ENCODE results near the gene TOPBP1. TPM values are rescaled to one million over a fixed set of nuclear protein-coding genes. Genes with fewer than 3 reads are reported as not detected.

Gene TOPBP1
- total RNA-seq, 1 donor from 2014 or later = 22.3 TPM

GRCh38 chr3:133598405-133598804 is 63.3 kb downstream of the TOPBP1 start:
- Mint-ChIP-seq H3K4me1 (ENCODE audit: unreplicated experiment) (peaks cover 3% of the 10 kb centered on the region), H3K27ac (ENCODE audit: unreplicated experiment) (peak overlapping the region; percentile 43), H3K4me3 (ENCODE audit: unreplicated experiment) (no peak overlapping the region), H3K9me3 (ENCODE audit: unreplicated experiment) (no peaks in the 10 kb centered on the region), H3K27me3 (ENCODE audit: unreplicated experiment) (no peaks in the 10 kb centered on the region), H3K36me3 (ENCODE audit: unreplicated experiment) (peaks cover 10% of the 10 kb centered on the region)
- no peak for TF ChIP-seq CTCF (IDR thresholded peaks at IDR 0.05)
- no peak for DNase-seq (ENCODE audit: extremely low spot score, unreplicated experiment)

GRCh38 chr3:133595341-133595740 is 66.4 kb downstream of the TOPBP1 start:
- DNase-seq (ENCODE audit: extremely low spot score, unreplicated experiment) = no peak
- no peak overlapping the region for H3K27ac Mint-ChIP-seq (ENCODE audit: unreplicated experiment)
- peaks cover 24% of the 10 kb centered on the region for H3K4me1 Mint-ChIP-seq (ENCODE audit: unreplicated experiment)
- TF ChIP-seq CTCF (IDR thresholded peaks at IDR 0.05) = no peak
- H3K27me3 Mint-ChIP-seq (ENCODE audit: unreplicated experiment) = no peaks in the 10 kb centered on the region
- no peaks in the 10 kb centered on the region for H3K9me3 Mint-ChIP-seq (ENCODE audit: unreplicated experiment)
- no peak overlapping the region for H3K4me3 Mint-ChIP-seq (ENCODE audit: unreplicated experiment)
- H3K36me3 Mint-ChIP-seq (ENCODE audit: unreplicated experiment) = no peaks in the 10 kb centered on the region

- no peaks in the 10 kb centered on the region for H3K9me3 Mint-ChIP-seq (ENCODE audit: unreplicated experiment)
- H3K4me3 Mint-ChIP-seq (ENCODE audit: unreplicated experiment) = no peak overlapping the region
- H3K4me1 Mint-ChIP-seq (ENCODE audit: unreplicated experiment) = peaks cover 35% of the 10 kb centered on the region
- no peak for DNase-seq (ENCODE audit: extremely low spot score, unreplicated experiment)
- H3K27me3 Mint-ChIP-seq (ENCODE audit: unreplicated experiment) = no peaks in the 10 kb centered on the region
- TF ChIP-seq CTCF (IDR thresholded peaks at IDR 0.05) = no peak
- H3K27ac Mint-ChIP-seq (ENCODE audit: unreplicated experiment) = no peak overlapping the region
- H3K36me3 Mint-ChIP-seq (ENCODE audit: unreplicated experiment) = peaks cover 16% of the 10 kb centered on the region
Measured at GRCh38 chr3:133593243-133593642, 68.5 kb downstream of the TOPBP1 start.

GRCh38 chr3:133592843-133593242 is 68.9 kb downstream of the TOPBP1 start:
- H3K4me3 Mint-ChIP-seq (ENCODE audit: unreplicated experiment) = no peak overlapping the region
- no peak for DNase-seq (ENCODE audit: extremely low spot score, unreplicated experiment)
- TF ChIP-seq CTCF (IDR thresholded peaks at IDR 0.05) = no peak
- no peak overlapping the region for H3K27ac Mint-ChIP-seq (ENCODE audit: unreplicated experiment)
- H3K9me3 Mint-ChIP-seq (ENCODE audit: unreplicated experiment) = no peaks in the 10 kb centered on the region
- peaks cover 20% of the 10 kb centered on the region for H3K36me3 Mint-ChIP-seq (ENCODE audit: unreplicated experiment)
- H3K27me3 Mint-ChIP-seq (ENCODE audit: unreplicated experiment) = no peaks in the 10 kb centered on the region
- peaks cover 35% of the 10 kb centered on the region for H3K4me1 Mint-ChIP-seq (ENCODE audit: unreplicated experiment)

GRCh38 chr3:133591271-133591742 is 70.4 kb downstream of the TOPBP1 start:
- DNase-seq (ENCODE audit: extremely low spot score, unreplicated experiment) = no peak
- Mint-ChIP-seq H3K36me3 (ENCODE audit: unreplicated experiment) (peaks cover 33% of the 10 kb centered on the region), H3K4me1 (ENCODE audit: unreplicated experiment) (peaks cover 38% of the 10 kb centered on the region), H3K4me3 (ENCODE audit: unreplicated experiment) (no peak overlapping the region), H3K27me3 (ENCODE audit: unreplicated experiment) (no peaks in the 10 kb centered on the region), H3K27ac (ENCODE audit: unreplicated experiment) (peak overlapping the region; percentile 68), H3K9me3 (ENCODE audit: unreplicated experiment) (no peaks in the 10 kb centered on the region)
- no peak for TF ChIP-seq CTCF (IDR thresholded peaks at IDR 0.05)
